HUES48 (cell line): ENCODE data around the gene REXO1.

Source experiments
- H3K27ac ChIP-seq: one replicate; pipeline ENCODE4 v1.7.0; 2013; ENCODE audit warnings: low read depth, low read length, inconsistent platforms
- H3K27me3 ChIP-seq: 2 replicates; pipeline ENCODE4 v1.6.1; 2013; ENCODE audit warnings: mild to moderate bottlenecking, low read length; ENCODE audit not compliant: control insufficient read depth, insufficient read depth
- H3K36me3 ChIP-seq: 2 replicates; pipeline ENCODE4 v1.6.1; 2013; ENCODE audit warnings: low read length; ENCODE audit not compliant: control insufficient read depth, insufficient read depth
- H3K4me1 ChIP-seq: 2 replicates; pipeline ENCODE4 v1.6.1; 2013; ENCODE audit warnings: mild to moderate bottlenecking, low read length; ENCODE audit not compliant: control insufficient read depth, insufficient read depth
- H3K4me3 ChIP-seq: 2 replicates; pipeline ENCODE4 v1.5.1; 2013; ENCODE audit warnings: mild to moderate bottlenecking, low read depth, low read length
- H3K9ac ChIP-seq: 2 replicates; pipeline ENCODE4 v1.6.1; 2013; ENCODE audit warnings: mild to moderate bottlenecking, low read depth, low read length, moderate library complexity
- H3K9me3 ChIP-seq: 2 replicates; pipeline ENCODE4 v1.6.1; 2013; ENCODE audit warnings: low read length; ENCODE audit not compliant: control insufficient read depth, insufficient read depth

The REXO1 gene

GRCh38 chr19:1853295-1854038 lies 5.2 kb upstream of the REXO1 start:
- H3K27ac ChIP-seq: no peak overlapping the region
- no peaks in the 10 kb centered on the region for H3K9me3 ChIP-seq
- H3K9ac ChIP-seq: no peak overlapping the region
- H3K4me3 ChIP-seq: no peak overlapping the region
- peaks cover 32% of the 10 kb centered on the region for H3K4me1 ChIP-seq
- H3K36me3 ChIP-seq: no peaks in the 10 kb centered on the region
- no peaks in the 10 kb centered on the region for H3K27me3 ChIP-seq

- peaks cover 24% of the 10 kb centered on the region for H3K4me1 ChIP-seq
These were observed 4.4 kb upstream of the REXO1 start for GRCh38 chr19:1852581-1853128.

GRCh38 chr19:1851654-1852580 lies 3.6 kb upstream of the REXO1 start:
- Histone ChIP-seq H3K4me1 (peaks cover 25% of the 10 kb centered on the region), H3K9me3 (no peaks in the 10 kb centered on the region), H3K9ac (no peak overlapping the region), H3K36me3 (no peaks in the 10 kb centered on the region), H3K27ac (no peak overlapping the region), H3K4me3 (no peak overlapping the region), H3K27me3 (no peaks in the 10 kb centered on the region)

More at GRCh38 chr19:1852581-1853128, 4.4 kb upstream of the REXO1 start:
- H3K9ac ChIP-seq: no peak overlapping the region
- H3K4me3 ChIP-seq: no peak overlapping the region
- no peaks in the 10 kb centered on the region for H3K36me3 ChIP-seq
- H3K27me3 ChIP-seq: no peaks in the 10 kb centered on the region
- H3K9me3 ChIP-seq: no peaks in the 10 kb centered on the region
- H3K27ac ChIP-seq: no peak overlapping the region

- Histone ChIP-seq H3K9ac (no peak overlapping the region), H3K27me3 (no peaks in the 10 kb centered on the region), H3K36me3 (no peaks in the 10 kb centered on the region), H3K4me3 (no peak overlapping the region), H3K4me1 (peaks cover 22% of the 10 kb centered on the region), H3K9me3 (no peaks in the 10 kb centered on the region), H3K27ac (no peak overlapping the region)
These were observed 2.7 kb upstream of the REXO1 start for GRCh38 chr19:1850809-1851653.

DNA sequence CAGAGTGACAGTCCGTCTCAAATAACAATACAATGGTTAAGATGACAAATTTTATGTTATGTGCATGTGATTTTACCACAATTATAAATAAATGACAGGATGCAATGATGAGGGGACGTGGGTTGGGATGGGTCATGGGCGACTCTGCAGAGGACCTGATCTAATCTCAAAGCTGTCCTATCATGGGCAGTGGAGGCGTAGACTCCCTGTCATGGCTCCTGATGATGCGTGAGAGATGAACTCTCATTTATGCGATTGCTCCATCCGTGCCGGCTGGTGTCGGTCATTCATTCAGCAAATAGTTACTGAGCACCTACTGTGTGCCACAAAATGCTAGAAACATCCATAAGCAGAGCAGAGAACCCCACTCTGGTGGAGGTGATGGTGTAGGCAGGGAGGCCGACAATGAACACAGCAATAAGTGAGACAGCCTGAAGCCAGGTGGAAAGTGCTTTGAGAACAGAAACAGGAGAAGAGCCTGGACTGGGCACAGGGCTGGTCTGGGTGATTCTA lies 1.7 kb upstream of the REXO1 start:
- no peak overlapping the region for H3K9ac ChIP-seq
- no peak overlapping the region for H3K4me3 ChIP-seq
- H3K9me3 ChIP-seq: no peaks in the 10 kb centered on the region
- peaks cover 7% of the 10 kb centered on the region; the same call in 1 of the 2 replicates for H3K36me3 ChIP-seq
- H3K27ac ChIP-seq: no peak overlapping the region
- H3K4me1 ChIP-seq: peaks cover 14% of the 10 kb centered on the region
- no peaks in the 10 kb centered on the region for H3K27me3 ChIP-seq

DNA sequence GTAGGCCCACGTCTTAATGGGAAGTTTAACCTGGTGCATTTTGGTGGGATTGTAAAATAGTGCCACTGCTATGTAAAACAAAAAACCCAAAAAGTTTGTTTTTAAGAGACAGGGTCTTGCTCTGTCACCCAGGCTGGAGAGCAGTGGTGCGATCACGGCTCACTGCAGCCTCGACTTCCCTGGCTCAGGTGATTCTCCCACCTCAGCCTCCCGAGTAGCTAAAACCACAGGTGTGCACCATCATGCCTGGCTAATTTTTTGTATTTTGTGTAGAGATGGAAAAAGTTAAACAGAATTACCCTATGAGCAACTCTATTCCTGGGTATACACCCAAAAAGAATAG lies 820 bp upstream of the REXO1 start:
- H3K36me3 ChIP-seq: peaks cover 10% of the 10 kb centered on the region; the same call in 1 of the 2 replicates
- H3K27ac ChIP-seq: peak overlapping the region; percentile 100
- H3K27me3 ChIP-seq: no peaks in the 10 kb centered on the region
- peaks cover 7% of the 10 kb centered on the region for H3K4me1 ChIP-seq
- no peak overlapping the region for H3K9ac ChIP-seq
- H3K4me3 ChIP-seq: peak overlapping the region; percentile 93; the same call in 1 of the 2 replicates
- no peaks in the 10 kb centered on the region for H3K9me3 ChIP-seq

DNA sequence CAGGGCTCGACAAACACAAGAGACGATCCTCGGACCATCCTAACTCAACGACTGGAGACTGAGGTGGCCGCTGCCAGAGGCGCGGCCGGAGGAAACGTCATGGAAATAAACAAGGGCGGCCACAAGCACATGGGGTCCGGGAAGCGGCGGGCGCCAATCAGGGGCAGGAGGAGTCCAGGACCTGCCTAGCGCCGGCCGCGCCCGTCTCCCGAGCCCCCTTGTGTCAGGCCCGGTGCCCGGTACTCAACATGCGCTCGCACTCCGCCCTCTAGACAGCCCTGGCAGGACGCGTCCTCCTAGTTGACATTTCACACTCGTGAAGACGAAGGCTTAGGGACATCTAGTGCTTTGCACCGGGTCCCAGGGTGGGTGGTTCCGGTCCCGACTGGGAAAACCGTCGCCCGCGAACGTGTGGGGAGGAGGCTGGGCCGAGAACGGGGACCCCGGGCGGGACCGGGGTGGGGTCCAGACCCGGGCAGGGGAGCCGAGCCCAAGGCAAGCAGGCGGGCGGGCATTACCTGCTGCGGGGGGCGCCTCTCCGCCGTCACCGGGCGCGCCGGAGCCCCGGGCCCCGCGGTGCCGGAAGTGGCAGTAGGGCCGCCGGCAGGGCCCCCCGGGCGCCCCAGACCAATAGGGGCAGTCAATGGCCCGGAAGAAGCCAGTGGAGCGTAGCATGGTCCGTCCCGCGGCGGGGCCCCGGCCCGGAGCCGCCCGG lies 442 bp downstream of the REXO1 start:
- Histone ChIP-seq H3K4me3 (peak overlapping the region; percentile 93), H3K27me3 (no peaks in the 10 kb centered on the region), H3K36me3 (peaks cover 10% of the 10 kb centered on the region; the same call in 1 of the 2 replicates), H3K4me1 (peaks cover 7% of the 10 kb centered on the region), H3K9me3 (no peaks in the 10 kb centered on the region), H3K27ac (peak overlapping the region; percentile 100), H3K9ac (peak overlapping the region; percentile 100)

DNA sequence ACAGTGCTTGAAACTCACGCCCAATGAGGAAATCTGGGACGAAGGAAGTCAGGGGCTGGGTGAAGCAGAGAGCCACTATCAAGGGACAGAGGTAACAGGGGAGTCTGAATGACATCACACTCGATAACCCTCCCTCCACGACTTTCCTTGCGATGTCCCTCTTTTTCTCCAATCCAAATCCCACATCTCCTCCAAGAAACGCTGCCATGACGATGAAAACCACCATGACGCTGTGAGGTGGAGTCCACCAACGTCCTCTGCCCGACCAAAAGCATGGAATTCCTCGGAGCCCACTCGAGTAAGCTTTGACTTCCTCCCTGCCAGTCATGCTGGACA lies 967 bp downstream of the REXO1 start:
- Histone ChIP-seq H3K4me3 (peak overlapping the region; percentile 93), H3K9me3 (no peaks in the 10 kb centered on the region), H3K36me3 (peaks cover 10% of the 10 kb centered on the region; the same call in 1 of the 2 replicates), H3K27me3 (no peaks in the 10 kb centered on the region), H3K9ac (peak overlapping the region; percentile 100), H3K27ac (peak overlapping the region; percentile 100), H3K4me1 (peaks cover 7% of the 10 kb centered on the region)

DNA sequence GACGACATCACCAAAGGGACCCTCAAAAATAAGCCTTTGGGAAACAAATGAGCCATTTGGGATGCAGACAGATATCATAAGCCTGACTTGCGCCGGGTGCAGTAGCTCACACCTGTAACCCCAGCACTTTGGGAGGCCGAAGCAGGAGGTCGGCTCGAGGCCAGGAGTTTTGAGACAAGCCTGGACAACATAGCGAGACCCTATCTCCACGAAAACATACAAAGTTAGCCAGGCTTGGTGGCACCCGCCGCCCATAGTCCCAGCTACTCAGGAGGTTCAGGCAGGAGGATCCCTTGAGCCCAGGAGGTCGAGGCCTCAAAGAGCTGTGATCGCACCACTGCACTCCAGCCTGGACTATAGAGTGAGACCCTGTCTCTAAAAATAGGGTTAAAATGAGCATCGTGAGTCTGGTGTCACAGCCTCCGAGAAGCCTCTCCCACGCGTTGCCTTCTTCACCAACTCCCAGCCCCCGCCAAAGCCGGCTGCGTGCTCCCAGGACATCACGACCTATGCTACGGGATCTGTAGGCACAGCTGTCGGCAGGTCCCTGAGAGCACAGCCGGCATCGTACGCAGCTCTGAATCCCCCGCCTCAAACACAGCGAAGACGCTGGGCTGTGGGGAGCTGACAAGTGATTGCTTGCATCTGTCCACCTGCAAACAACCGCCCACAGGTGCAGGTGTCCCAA lies 1.6 kb downstream of the REXO1 start:
- no peak overlapping the region for H3K27ac ChIP-seq
- H3K9me3 ChIP-seq: no peaks in the 10 kb centered on the region
- H3K4me1 ChIP-seq: peaks cover 7% of the 10 kb centered on the region
- no peaks in the 10 kb centered on the region for H3K27me3 ChIP-seq
- peaks cover 10% of the 10 kb centered on the region; the same call in 1 of the 2 replicates for H3K36me3 ChIP-seq
- H3K9ac ChIP-seq: no peak overlapping the region
- peak overlapping the region; percentile 93 for H3K4me3 ChIP-seq
